ENCODE measurements around the gene FAM234A.

Gene FAM234A

GRCh38 chr16:283033-283805 lies 48.6 kb downstream of the FAM234A start, which contains the start of gene PDIA2:
Gene PDIA2, plus strand, starts transcription at chr16:283164. Its CDS starts 6 bp downstream, at chr16:283170.
- DNase-seq = no peak

DNA sequence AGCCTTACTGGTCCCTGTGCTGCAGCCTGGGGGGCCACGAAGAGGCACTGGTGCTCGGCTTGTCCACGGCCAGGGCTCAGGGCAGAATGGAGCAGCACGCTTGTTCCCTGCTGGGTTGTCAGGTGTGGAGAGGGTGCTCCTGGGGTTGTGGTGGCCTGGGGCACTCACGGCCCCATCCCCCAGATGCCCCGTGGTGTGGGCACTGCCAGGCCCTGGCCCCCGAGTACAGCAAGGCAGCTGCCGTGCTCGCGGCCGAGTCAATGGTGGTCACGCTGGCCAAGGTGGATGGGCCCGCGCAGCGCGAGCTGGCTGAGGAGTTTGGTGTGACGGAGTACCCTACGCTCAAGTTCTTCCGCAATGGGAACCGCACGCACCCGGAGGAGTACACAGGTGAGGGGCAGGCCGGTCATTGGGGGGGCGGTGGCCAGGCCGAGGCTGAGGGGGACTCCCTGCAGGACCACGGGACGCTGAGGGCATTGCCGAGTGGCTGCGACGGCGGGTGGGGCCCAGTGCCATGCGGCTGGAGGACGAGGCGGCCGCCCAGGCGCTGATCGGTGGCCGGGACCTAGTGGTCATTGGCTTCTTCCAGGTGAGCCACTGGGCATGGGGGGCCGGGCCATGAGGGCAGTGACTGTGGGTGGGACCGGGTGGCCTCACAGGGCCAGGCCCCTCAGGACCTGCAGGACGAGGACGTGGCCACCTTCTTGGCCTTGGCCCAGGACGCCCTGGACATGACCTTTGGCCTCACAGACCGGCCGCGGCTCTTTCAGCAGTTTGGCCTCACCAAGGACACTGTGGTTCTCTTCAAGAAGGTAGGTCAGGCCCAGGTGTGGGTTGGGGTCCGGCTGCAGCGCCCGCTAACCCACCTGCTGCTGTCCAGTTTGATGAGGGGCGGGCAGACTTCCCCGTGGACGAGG lies 49.8 kb downstream of the FAM234A start:
- DNase-seq = no peak

- no peak for DNase-seq
These were observed 50.8 kb downstream of the FAM234A start for GRCh38 chr16:285146-286055.

GRCh38 chr16:286491-287297 lies 52.1 kb downstream of the FAM234A start:
- no peak for DNase-seq

- no peak for DNase-seq
These were observed 52.7 kb downstream of the FAM234A start for GRCh38 chr16:287298-287811.

GRCh38 chr16:287981-288920 lies 53.6 kb downstream of the FAM234A start:
- no peak for DNase-seq

DNA sequence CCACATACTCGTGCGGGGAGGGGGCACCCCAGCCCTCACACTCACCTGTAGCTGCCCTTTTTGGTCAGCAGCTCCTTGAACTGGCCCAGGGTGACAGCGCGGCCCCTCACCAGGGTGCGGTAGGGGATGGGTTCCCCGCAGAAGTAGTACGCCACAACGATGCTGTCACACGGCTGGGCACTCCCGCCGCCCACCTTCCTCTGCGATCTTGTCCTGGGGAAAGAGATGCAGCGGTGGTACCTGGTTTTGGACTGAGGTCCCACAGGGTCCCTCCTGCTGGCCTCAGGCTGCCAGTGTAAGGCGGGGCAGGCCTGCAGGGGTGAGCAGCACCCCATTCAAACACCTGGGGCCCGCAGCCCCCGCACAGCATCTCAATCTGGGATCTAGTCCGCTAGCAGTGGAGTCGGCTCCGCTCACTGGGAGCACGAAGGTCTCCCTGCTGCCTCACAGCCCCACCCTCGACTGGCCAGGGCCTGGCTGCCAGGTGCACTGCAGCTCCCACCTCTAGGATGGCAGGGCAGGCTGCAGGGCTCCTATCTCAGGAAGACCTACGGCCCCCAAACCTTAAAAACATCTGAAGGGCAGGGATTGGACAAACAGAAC lies 54.9 kb downstream of the FAM234A start:
- DNase-seq = no peak

GRCh38 chr16:290015-290680 lies 55.5 kb downstream of the FAM234A start:
- DNase-seq = no peak

GRCh38 chr16:290681-291405 lies 56.2 kb downstream of the FAM234A start:
- DNase-seq = no peak

DNA sequence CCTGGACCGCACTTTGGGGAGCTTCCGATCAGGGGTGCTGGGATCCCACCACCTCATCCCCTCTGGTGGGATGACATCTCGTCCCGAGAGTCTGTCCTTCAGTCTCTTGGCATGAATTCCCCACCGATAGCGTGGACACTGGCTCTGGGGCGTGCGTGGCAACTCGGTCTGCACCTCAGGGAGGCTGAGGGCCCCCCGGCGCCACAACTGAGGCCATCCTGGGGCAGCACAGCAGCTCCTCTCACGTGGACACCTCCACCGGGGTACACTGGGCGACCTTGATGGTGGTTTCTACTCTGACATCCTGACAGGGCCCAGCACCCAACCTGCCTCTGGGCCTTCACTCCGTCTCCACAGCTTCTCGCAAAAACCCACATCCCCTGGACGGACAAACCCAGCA lies 56.9 kb downstream of the FAM234A start:
- DNase-seq = no peak

DNA sequence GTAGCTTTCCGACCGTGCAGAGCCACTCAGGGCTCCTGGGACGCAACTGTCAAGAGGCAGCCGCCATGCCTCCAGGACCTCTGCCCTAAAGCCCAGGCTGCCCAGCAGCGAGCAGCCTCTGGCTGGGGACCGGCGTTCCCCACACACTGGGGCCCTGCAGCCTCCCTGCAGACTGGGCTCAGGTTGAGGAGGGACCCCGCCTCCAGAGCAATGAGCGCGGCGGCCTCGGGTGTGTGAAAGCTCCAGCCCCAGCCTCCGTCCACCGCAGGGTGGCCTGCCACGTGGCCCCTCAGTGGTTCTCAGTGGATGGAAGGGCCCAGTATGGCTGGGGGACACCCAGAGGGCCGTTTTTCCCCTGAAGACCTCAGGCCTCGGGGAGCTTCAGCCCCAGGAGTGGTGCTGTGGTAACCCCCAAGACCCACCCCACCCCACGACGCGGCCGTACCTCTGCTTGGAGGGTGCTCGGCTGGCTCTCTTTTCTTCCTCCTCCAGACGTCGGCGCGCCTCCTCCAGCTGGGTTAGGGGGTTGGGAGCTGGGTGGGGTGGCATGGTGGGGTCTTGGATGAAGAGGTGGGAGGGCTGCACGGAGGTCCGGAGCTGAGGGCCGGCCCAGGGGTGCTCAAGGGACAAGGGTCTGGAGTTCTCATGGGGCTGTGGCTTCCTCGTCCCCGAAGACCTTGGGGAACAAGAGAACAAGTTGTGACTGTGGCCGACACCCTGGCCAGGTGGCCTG lies 58.6 kb downstream of the FAM234A start:
- DNase-seq = no peak

- DNase-seq = no peak
These were observed 61.7 kb downstream of the FAM234A start for GRCh38 chr16:296276-296675.

DNA sequence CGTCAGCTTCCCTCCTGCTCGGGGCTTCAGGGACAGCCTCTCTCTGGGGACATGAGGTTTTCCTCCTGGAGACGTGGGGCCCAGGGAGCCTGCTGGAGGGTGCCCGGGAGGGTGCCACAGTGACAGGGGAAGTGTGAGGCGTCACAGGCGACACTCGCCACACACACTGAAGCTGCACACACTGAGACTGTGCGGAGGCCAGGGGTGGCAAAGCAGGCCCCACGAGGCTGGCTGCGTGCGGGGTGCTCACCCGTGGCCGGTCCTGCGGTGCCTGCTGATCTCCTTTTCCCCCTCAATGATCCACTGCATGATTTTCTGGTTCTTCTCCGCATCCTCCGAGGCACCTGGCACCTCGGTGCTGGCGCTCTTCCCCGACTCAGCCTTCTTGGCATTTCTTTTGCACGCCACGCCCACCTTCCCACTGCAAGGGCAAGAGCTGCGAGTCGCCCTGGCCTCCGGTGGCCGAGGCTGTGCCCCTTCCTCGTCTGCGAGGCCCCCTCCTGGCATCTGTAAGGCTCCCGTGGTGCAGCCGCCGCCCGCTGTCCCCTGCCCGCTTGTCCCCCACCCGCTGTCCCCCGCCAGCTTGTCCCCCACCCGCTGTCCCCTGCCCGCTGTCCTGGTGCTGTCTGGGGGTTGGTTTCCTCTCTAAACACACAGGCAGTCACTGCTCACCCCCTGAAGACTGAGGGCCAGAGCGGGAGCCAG lies 62.3 kb downstream of the FAM234A start:
- DNase-seq = no peak

- no peak for DNase-seq
These were observed 63.2 kb downstream of the FAM234A start for GRCh38 chr16:297832-298231.

- no peak for DNase-seq
These were observed 66.6 kb downstream of the FAM234A start for GRCh38 chr16:301235-301634.

- no peak for DNase-seq
These were observed 67.3 kb downstream of the FAM234A start for GRCh38 chr16:301950-302349.

GRCh38 chr16:303760-304505 lies 69.3 kb downstream of the FAM234A start:
- DNase-seq = no peak
